Activated CD8-positive, alpha-beta memory T cell treated with anti-CD3 and anti-CD28 coated beads, Interleukin-2, amount 50 U/mL, for 48 hours (primary cell): ENCODE measurements around the gene HID1.

Experiments
- DNase-seq: peaks from one replicate; pipeline ENCODE4 v3.0.0-alpha.2; 2020

Gene HID1

DNA sequence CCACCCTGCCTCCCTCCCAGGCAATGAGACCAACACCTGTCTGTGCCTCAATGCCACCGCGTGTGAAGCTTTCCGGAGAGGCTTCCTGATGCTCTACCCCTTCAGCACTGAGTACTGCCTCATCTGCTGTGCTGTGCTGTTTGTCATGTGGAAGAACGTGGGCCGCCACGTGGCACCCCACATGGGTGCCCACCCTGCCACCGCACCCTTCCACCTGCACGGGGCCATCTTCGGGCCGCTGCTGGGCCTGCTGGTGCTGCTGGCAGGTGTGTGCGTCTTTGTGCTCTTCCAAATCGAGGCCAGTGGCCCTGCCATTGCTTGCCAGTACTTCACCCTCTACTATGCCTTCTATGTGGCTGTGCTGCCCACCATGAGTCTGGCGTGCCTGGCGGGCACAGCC, 25.9 kb downstream of the HID1 start:
- DNase-seq: no peak

GRCh38 chr17:74945543-74945942, 27.0 kb downstream of the HID1 start:
- DNase-seq: no peak

GRCh38 chr17:74943808-74944522, 28.6 kb downstream of the HID1 start:
- no peak for DNase-seq

GRCh38 chr17:74941128-74941725, 31.3 kb downstream of the HID1 start:
- DNase-seq: no peak

DNA sequence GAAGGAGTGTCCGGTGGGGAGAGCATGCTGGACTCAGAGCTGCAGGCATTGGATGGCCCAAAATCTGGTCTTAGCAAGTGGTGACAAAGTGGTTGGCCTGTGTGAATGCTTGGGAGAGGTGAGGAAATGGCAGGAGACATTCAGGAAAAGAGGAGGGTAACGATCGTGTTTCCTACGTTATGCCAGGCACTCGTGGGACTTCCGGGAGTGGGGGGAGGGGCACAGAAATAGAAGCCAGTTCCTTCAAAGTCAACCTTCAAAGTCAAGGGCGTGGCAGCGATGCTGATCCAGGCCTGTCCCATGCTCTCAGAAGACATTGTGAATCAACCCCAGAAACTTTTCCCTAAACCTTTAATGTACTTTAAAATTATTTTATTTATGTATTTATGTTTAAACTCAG, 33.0 kb downstream of the HID1 start:
- DNase-seq: no peak

DNA sequence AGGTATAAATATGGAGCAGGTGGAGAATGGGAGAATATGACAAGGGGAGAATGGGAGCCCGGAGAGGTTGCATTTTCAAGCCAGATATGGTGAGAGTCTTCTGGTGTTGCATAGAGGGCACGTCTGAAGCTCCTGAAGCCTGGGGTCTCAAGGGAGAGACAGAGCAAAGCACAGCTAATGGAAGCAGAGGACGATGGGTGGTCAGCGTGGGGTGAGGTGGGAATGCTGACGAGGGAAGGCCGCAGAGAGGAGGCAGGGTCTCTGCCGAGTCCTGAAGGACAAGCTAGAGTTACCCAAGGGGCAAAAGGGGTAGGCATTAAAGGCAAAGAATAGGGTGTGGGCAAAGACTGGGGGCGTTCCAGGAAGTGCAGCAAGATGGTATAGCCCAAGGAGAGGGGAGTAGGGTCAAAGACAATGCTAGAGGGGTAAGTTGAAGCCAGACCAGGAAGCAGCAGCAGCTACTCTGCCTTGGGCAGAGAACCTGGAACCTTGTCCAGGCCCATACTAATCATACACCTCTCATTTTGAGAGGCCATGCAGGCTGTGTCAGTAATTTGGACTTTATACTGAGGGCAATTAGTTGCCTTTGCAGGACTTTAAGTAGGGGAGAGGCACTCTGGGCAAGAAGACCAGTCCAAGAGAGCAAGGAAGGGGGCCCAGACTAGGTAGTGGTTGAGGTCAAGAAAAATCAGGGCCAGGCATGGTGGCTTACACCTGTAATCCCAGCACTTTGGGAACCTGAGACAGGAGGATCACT, 34.2 kb downstream of the HID1 start:
- DNase-seq: no peak

GRCh38 chr17:74937064-74938051, 35.2 kb downstream of the HID1 start:
- DNase-seq: no peak

DNA sequence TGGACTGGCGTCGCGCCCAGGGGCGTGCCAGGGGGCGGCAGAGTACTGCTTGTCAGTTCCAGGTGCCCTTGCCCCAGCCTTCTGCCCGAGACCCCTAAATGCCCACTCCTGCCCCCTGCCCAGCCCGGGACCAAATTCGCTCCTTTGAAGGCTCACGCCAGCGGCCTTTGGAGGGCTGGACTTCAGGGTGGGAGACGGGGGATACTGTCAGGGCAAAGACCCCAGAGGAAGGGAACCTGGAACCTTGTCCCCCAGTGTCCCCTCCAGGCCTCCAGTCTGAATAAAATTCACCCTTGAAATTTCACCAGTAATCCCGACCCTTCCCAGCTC, 36.1 kb downstream of the HID1 start:
- no peak for DNase-seq

GRCh38 chr17:74935585-74936469, 36.7 kb downstream of the HID1 start, which contains the start of gene OTOP3:
Gene OTOP3 (plus strand): TSS chr17:74935898. CDS start chr17:74935922, 24 bp downstream.
- no peak for DNase-seq

GRCh38 chr17:74935048-74935447, 37.5 kb downstream of the HID1 start:
- no peak for DNase-seq

- DNase-seq: no peak
These were observed 42.0 kb downstream of the HID1 start for GRCh38 chr17:74930535-74931036.

- DNase-seq: no peak
These were observed 43.8 kb downstream of the HID1 start for GRCh38 chr17:74928786-74929185.

GRCh38 chr17:74925242-74925641, 47.3 kb downstream of the HID1 start:
- DNase-seq: no peak

- DNase-seq: no peak
These were observed 48.2 kb downstream of the HID1 start, which contains the start of gene OTOP2 for GRCh38 chr17:74924250-74924948. Gene OTOP2 (plus strand): TSS chr17:74924273. CDS start chr17:74924633, 360 bp downstream.

DNA sequence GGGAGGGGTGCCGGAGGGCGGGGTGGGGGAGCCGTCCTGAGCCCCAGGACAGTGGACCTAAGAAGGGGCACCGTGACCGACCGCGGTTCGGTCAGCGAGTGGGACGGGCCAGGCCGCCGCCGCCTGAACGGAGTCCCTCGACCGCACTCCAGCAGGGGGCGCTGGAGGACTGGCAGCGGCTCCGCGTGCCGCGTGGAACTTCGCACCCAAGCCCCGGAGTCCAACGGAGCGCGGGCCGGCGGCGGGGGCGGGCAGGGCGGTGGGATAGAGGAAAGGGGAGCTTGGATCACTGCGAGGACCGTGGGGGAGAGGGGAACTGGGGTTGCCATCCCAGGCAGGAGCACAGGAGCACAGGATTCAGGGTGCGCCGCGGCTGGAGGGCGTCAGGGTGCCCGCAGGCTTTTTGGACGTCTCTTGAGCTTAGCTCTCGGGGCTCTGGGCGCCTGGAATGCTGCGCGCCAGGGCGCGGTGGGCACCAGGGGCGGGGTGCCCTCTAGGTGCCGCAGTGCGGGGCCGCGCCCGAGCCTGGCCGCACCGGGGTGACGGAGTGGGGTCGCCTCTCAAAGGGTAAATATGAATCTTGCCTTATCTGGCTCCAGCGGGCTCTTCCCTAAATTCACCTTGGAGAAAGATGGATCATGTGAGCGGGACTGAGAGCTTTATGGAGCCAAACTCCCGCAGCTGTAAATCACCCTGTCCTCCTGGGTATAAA, 48.9 kb downstream of the HID1 start:
- DNase-seq: peak; percentile 96

GRCh38 chr17:74922694-74923537, 49.6 kb downstream of the HID1 start, which contains the start of gene USH1G:
Gene USH1G (minus strand): TSS chr17:74923255. CDS start chr17:74923073, 182 bp downstream.
- no peak for DNase-seq

DNA sequence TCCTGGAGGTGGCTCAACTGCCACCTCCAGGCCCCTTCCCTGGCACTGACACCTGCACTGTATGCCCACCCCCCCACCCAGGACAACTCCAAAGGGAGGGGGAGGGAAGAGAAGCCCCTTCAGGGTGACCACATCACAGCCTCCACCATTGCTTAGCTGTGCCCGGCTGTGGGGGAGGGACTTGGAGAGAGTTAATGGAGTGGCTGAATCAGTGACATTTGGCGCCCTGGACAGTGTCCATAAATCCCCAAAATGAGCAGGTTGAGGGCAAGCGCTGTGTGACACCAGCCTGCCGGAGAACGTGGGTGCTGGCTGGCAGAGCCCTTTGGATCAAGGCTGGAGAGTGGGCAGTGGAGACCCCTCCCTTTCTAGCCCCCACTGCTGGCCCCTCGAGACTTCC, 50.4 kb downstream of the HID1 start:
- DNase-seq: no peak

- DNase-seq: no peak
These were observed 50.8 kb downstream of the HID1 start for GRCh38 chr17:74921769-74922168.
